AG09319 (cell line): Measurements from ENCODE around the gene EAF2.

ENCODE experiments used
- DNase-seq: peaks from one replicate; pipeline ENCODE4 v3.0.0-alpha.2; 2010; ENCODE audit warnings: low read depth; ENCODE audit errors: extremely low read depth
- TF ChIP-seq, protein P1 (sequence below): IDR thresholded peaks from 2 replicates; pipeline ENCODE4 v1.5.1; 2011; ENCODE audit warnings: low read depth, mild to moderate bottlenecking, inconsistent platforms, low read length, moderate library complexity

The EAF2 gene

DNA sequence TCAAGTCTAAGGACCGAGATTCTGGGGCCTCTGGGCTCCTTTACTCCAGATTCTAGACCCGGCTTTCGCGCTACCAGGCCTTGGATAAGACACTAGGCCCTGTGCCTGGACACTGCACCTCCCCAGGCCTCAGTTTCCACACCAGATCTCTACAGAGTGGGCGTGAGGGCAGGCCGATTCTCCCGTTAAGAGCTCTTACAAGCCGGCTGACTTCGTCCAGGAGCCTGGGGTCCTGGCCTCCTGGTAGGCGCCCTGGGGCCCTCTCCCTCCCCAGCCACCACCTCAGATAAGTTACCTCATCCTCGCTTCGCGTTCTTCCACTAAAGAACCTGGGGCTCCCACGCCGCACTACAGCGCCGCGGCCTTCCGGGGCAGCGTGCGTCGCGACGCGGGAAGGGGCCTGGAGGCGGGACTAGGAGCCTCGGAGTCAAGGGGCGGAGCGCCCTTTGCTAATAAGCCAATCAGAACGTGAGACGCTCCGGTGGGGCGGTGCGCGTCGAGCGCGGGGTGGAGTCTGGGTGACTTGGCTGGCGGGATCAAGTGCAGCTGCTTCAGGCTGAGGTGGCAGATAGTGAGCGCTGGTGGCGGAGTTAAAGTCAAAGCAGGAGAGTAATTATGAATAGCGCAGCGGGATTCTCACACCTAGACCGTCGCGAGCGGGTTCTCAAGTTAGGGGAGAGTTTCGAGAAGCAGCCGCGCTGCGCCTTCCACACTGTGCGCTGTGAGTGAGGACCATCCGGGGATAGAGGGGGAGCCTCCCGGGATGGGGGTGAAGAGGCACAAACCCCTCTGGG is at the start of gene EAF2, which contains the start of gene IQCB1:
EAF2 (plus strand) TSS at position 539 of the 794 bp plus-strand sequence; CDS start at position 616, 77 bp downstream.
IQCB1 (minus strand) TSS at position 390 of the 794 bp plus-strand sequence. CDS start 6,100 bp downstream, outside the sequence.
- DNase-seq, result peak; percentile 81

DNA sequence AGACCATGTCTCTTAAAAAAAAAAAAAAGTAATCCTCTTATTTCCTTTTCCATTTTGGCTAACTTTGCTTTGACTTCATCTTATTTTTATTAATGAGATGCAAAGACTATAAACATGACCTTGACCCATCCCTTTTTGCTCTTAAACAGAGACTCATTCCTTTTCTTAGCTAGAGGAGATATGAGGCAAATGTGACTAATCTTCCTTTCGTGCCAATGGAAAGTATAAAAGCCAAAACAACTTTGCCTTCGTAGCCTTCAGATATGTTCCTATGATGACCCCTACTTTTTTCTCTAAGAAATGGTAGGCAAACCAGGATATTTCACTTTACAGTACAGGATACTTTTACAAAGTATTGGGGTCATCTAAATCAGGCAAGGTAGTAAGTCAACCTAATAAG is 48.5 kb upstream of the EAF2 start:
- no peak for DNase-seq
- TF ChIP-seq, protein P1, sequence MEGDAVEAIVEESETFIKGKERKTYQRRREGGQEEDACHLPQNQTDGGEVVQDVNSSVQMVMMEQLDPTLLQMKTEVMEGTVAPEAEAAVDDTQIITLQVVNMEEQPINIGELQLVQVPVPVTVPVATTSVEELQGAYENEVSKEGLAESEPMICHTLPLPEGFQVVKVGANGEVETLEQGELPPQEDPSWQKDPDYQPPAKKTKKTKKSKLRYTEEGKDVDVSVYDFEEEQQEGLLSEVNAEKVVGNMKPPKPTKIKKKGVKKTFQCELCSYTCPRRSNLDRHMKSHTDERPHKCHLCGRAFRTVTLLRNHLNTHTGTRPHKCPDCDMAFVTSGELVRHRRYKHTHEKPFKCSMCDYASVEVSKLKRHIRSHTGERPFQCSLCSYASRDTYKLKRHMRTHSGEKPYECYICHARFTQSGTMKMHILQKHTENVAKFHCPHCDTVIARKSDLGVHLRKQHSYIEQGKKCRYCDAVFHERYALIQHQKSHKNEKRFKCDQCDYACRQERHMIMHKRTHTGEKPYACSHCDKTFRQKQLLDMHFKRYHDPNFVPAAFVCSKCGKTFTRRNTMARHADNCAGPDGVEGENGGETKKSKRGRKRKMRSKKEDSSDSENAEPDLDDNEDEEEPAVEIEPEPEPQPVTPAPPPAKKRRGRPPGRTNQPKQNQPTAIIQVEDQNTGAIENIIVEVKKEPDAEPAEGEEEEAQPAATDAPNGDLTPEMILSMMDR, result no peak

More for the DNA sequence above, at the start of gene EAF2, which contains the start of gene IQCB1:
- TF ChIP-seq, protein P1, result no peak

DNA sequence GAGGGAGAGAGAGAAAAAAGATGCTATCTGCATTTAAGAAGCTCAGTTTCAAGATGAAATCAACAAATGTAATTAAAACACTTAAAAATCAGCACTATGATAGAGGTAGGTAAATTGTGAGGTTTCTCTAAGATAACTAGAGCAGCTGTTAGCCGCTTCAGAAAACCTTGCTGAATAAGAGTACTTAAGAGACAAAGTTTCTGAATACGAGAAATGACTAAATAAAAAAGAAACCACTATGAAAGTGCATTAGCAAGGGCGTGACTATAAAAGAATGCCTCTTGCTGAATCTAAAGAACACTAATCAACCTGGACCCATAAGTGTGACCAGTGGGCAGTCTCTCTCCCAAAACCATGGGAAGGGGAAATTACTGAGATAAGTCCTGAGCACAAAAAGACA is 41.9 kb upstream of the EAF2 start:
- no peak for DNase-seq
- TF ChIP-seq, protein P1, result no peak

DNA sequence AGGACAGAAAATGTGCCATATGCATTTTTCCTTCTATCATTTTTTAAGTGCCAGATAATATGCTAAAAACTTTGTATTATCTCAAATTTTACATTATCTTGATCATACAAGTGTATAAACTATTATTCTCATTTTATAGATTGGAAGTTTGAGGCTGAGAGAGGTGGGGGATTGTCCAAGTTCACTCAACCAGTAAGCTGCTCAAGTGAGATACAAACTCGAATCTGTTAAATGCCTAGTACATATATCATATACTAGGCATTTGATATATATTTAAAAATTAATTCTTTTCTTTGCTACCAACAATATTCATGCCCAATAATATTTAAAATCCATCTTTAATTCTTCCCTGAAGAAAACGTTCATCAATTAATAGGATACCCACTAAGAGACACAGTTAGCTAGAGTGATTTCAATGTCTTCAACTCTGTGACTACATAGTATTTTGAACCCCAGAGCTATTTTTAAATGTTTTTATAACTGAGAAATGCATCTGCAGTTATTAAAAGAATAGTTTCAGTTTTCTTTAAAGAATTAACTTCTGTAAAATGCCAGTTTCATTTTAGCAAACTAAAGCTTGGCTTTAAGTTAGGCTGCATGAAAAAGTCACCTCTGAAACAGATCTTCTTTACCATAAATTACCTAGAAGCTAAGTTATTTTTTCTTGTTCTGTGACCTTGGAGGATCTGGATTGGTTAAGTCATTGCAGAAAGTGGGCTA is 40.6 kb upstream of the EAF2 start:
- TF ChIP-seq, protein P1, result no peak
- no peak for DNase-seq

DNA sequence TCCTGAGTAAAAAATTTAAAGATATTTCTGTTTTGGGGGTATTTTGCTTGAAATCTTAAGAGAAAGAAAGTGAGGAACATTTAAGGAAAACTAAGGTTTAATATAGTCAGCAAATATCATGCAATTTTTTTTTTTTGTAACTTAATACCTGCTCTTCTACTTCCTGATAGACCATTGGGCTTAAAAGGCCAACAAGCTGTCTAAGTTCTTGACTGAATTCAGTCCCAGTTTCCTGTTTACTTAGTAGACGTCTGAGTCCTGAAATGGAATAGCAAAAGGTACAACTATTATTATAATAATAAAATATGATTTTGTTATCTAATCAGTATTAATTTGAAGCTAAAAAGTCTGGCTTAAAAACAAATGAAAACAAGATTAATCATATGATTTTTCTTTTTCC is 38.0 kb upstream of the EAF2 start:
- TF ChIP-seq, protein P1, result no peak
- DNase-seq, result no peak

DNA sequence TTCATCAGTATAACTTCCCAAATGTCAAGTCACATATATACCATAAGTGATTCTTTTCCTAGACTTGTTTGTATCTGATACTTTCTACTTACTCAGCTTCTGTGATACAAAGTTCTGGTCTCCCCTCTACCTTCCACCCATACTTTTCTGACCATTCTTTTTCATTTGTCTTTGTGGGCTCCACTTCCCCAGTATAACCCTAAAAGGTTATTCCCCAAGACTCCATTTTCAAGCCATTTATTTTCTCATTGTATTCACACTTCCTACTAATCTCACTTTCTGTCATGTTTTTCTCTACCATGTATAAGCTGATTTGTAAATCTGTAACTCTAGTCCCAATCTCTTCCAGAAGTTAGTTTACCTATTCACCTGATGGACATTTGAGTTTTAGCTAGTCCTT is 34.1 kb upstream of the EAF2 start:
- TF ChIP-seq, protein P1, result no peak
- DNase-seq, result no peak

DNA sequence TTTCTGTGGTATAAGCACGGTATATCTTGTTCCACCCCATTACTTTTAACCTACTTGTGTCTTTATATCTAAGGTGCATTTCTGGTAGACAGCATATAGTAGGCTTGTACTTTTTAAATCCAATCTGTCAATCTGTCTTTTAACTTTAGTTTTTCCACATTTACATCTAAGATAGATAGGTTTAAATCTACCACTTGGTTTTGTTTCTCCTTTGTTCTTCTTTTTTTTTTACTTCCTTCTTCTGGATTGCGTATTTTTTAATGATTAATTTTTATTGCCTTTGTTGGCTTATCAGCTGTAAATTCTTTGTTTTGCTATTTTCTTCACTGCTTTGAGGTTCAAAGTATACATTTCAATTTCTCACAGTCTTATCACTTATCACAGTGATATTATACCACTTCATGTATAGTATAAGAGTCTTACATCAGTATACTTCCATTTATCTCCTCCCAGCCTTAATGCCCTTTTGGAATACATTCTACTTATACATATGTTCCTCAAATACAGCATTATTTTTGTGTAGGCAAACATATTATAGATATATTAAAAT is 31.2 kb upstream of the EAF2 start:
- TF ChIP-seq, protein P1, result no peak
- no peak for DNase-seq
